HCT116 (cell line): Measurements from ENCODE around the gene PIGBOS1. TPM values are rescaled to one million over a fixed set of nuclear protein-coding genes. Genes with fewer than 3 reads are reported as not detected.

Experiments used
- ATAC-seq: fragments of 200-7000 bp; cut with Tn5 transposase; 2 replicates; pipeline ENCODE4 v1.9.1; 2020; ENCODE audit warnings: mild to moderate bottlenecking, moderate library complexity
- BruUV-seq: library from RNA; stranded (reverse); fragments of 400-500 nt; replicated peaks from 2 replicates; lab custom pipeline; 2021; lab: Mats Ljungman, UMichigan
- CTCF ChIA-PET: fragments of 300-600 bp; sonication (Branson Sonifier 250); formaldehyde crosslinking; loops from one replicate; lab custom pipeline; 2021; ENCODE audit warnings: antibody characterized with exemption; lab: Charles Lee
- POLR2A ChIA-PET: fragments of 300-600, 350-600 bp; sonication (Branson Sonifier 250); formaldehyde crosslinking; loops from one replicate; lab custom pipeline; 2021; ENCODE audit warnings: antibody characterized with exemption; lab: Charles Lee
- RAD21 ChIA-PET, 2 experiments: fragments of 300-600 bp; sonication (Branson Sonifier 250); formaldehyde crosslinking; loops; one replicate each; lab custom pipeline; 2023; ENCODE audit warnings: low total read pairs in 2 of 2; ENCODE audit not compliant: uncharacterized antibody in 2 of 2, unreplicated experiment in 2 of 2, low non-redundant PET in 1 of 2; lab: Charles Lee
- DNase-seq: peaks from one replicate; pipeline ENCODE4 v3.0.0-alpha.2; 2010; ENCODE audit warnings: low read depth, low spot score
- H2AFZ ChIP-seq: fragments of 200-600 bp; shearing (Covaris generic), sonication (generic); 2 replicates; pipeline ENCODE4 v1.6.1; 2017; ENCODE audit warnings: low read depth, mixed run types, mixed read lengths, antibody characterized with exemption, low read length; ENCODE audit not compliant: poor library complexity, severe bottlenecking
- H3K27ac ChIP-seq: 2 replicates; pipeline ENCODE4 v1.5.1; 2012; ENCODE audit warnings: low read depth, low read length
- H3K27me3 ChIP-seq: fragments of 200-600 bp; sonication (generic); 2 replicates; pipeline ENCODE4 v1.6.1; 2016; ENCODE audit warnings: mixed run types, low read length, mixed read lengths; ENCODE audit not compliant: insufficient read depth
- H3K36me3 ChIP-seq, 2 experiments: fragments of 200-500 bp in 1 of 2; fragments of 200-600 bp in 1 of 2; sonication (Bioruptor generic) in 1 of 2; sonication (generic) in 1 of 2; 2 replicates each; pipeline versions ENCODE4 v1.5.1 to v1.6.1; 2014 to 2016; ENCODE audit warnings: low read length in 2 of 2, inconsistent platforms in 1 of 2, mixed read lengths in 1 of 2, mixed run types in 1 of 2; ENCODE audit not compliant: insufficient read depth in 2 of 2, control insufficient read depth in 1 of 2
- H3K4me1 ChIP-seq, 2 experiments: fragments of 200-600 bp in 1 of 2; sonication (generic) in 1 of 2; 2 replicates each; pipeline versions ENCODE4 v1.5.1 to v1.6.1; 2012 to 2017; ENCODE audit warnings: low read length in 2 of 2, inconsistent platforms in 1 of 2, mild to moderate bottlenecking in 1 of 2, mixed read lengths in 1 of 2, mixed run types in 1 of 2, moderate library complexity in 1 of 2; ENCODE audit not compliant: insufficient read depth in 2 of 2, control insufficient read depth in 1 of 2
- H3K4me2 ChIP-seq: fragments of 200-600 bp; sonication (generic); 2 replicates; pipeline ENCODE4 v1.6.1; 2017; ENCODE audit warnings: mixed run types, low read length, mixed read lengths
- H3K4me3 ChIP-seq, 2 experiments: fragments of 200-600 bp in 1 of 2; sonication (generic) in 1 of 2; replicated peaks in 1 of 2; 2 replicates each; pipeline ENCODE4 v1.5.1; 2011 to 2016; ENCODE audit warnings: low read length in 2 of 2, control low read depth in 1 of 2, low read depth in 1 of 2, mild to moderate bottlenecking in 1 of 2, mixed read lengths in 1 of 2, mixed run types in 1 of 2
- H3K79me2 ChIP-seq: fragments of 200-600 bp; sonication (generic); 2 replicates; pipeline ENCODE4 v1.6.1; 2017; ENCODE audit warnings: mild to moderate bottlenecking, mixed run types, low read length, moderate library complexity, mixed read lengths; ENCODE audit not compliant: insufficient read depth
- H3K9ac ChIP-seq: fragments of 200-600 bp; sonication (generic); 2 replicates; pipeline ENCODE4 v1.6.1; 2016; ENCODE audit warnings: low read length, mixed read lengths
- H3K9me2 ChIP-seq: fragments of 200-600 bp; sonication (generic), shearing (Covaris generic); 2 replicates; pipeline ENCODE4 v1.6.1; 2017; ENCODE audit warnings: mixed run types, mild to moderate bottlenecking, moderate library complexity; ENCODE audit not compliant: insufficient read depth
- H3K9me3 ChIP-seq, 2 experiments: fragments of 200-500 bp in 1 of 2; fragments of 200-600 bp in 1 of 2; sonication (Bioruptor generic) in 1 of 2; sonication (generic) in 1 of 2; 2 replicates each; pipeline ENCODE4 v1.6.1; 2014 to 2017; ENCODE audit warnings: low read length in 2 of 2, mixed read lengths in 2 of 2, inconsistent platforms in 1 of 2, low read depth in 1 of 2, mild to moderate bottlenecking in 1 of 2, mixed run types in 1 of 2, moderate library complexity in 1 of 2; ENCODE audit not compliant: control insufficient read depth in 1 of 2, insufficient read depth in 1 of 2
- H4K20me1 ChIP-seq: fragments of 200-600 bp; sonication (generic), shearing (Covaris generic); 2 replicates; pipeline ENCODE4 v1.6.1; 2017; ENCODE audit warnings: mixed run types, mild to moderate bottlenecking, moderate library complexity; ENCODE audit not compliant: insufficient read depth
- CEBPB ChIP-seq: IDR thresholded peaks from 2 replicates; pipeline ENCODE4 v1.6.1; 2012; ENCODE audit warnings: low read depth
- ELF1 ChIP-seq: IDR thresholded peaks from 2 replicates; pipeline ENCODE4 v1.6.1; 2012; ENCODE audit warnings: low read depth, borderline replicate concordance
- POLR2AphosphoS5 ChIP-seq: IDR thresholded peaks from 2 replicates; pipeline ENCODE4 v1.6.1; 2011; ENCODE audit warnings: mild to moderate bottlenecking, low read depth, low read length, moderate library complexity
- SIN3A ChIP-seq: IDR thresholded peaks from 2 replicates; pipeline ENCODE4 v1.6.1; 2012; ENCODE audit warnings: low read depth
- SP1 ChIP-seq: IDR thresholded peaks from 2 replicates; pipeline ENCODE4 v1.6.1; 2012; ENCODE audit warnings: low read depth
- TCF7L2 ChIP-seq: IDR thresholded peaks from 2 replicates; pipeline ENCODE4 v1.7.0; 2011; ENCODE audit warnings: borderline replicate concordance, inconsistent platforms; ENCODE audit not compliant: insufficient read depth, insufficient read length; ENCODE audit errors: extremely low read depth
- YY1 ChIP-seq: IDR thresholded peaks from 2 replicates; pipeline ENCODE4 v1.6.1; 2011; ENCODE audit warnings: low read length, low read depth, moderate library complexity, mild to moderate bottlenecking; ENCODE audit not compliant: insufficient replicate concordance; ENCODE audit errors: extremely low read depth
- ZNF274 ChIP-seq: fragments of 200-500 bp; sonication (Bioruptor generic); IDR thresholded peaks from 2 replicates; pipeline ENCODE4 v1.6.1; 2014; ENCODE audit warnings: mild to moderate bottlenecking, low read depth, low read length, inconsistent platforms
- intact Hi-C: fragments of 100-400 bp; cut with micrococcal nuclease; formaldehyde crosslinking; loops from 2 replicates; pipeline ENCODE4 v1.10.0; 2022
- total RNA-seq: library from RNA; stranded (reverse); gene quantifications from one replicate; pipeline ENCODE4 v1.2.1, GENCODE V29; 2021; ENCODE audit not compliant: unreplicated experiment
- TF ChIP-seq, protein P1 (sequence below): IDR thresholded peaks from 2 replicates; pipeline ENCODE4 v1.6.1; 2011; ENCODE audit warnings: mild to moderate bottlenecking, low read length, moderate library complexity; ENCODE audit not compliant: insufficient replicate concordance; ENCODE audit errors: extremely low read depth
- TF ChIP-seq, protein P2 (sequence below): IDR thresholded peaks from 2 replicates; pipeline ENCODE4 v1.6.1; 2012
- TF ChIP-seq, protein P3 (sequence below): IDR thresholded peaks from 2 replicates; pipeline ENCODE4 v1.6.1; 2012; ENCODE audit warnings: low read depth
- TF ChIP-seq, protein P4 (sequence below), 3 experiments: fragments of 200-600 bp in 1 of 3; sonication (generic) in 1 of 3; IDR thresholded peaks in 2 of 3; conservative IDR thresholded peaks in 1 of 3; 2 replicates each; pipeline ENCODE4 v1.5.1; 2012 to 2017; ENCODE audit warnings: low read depth in 2 of 3, low read length in 2 of 3, antibody characterized with exemption in 1 of 3, borderline replicate concordance in 1 of 3, control low read depth in 1 of 3, mild to moderate bottlenecking in 1 of 3, mixed read lengths in 1 of 3, mixed run types in 1 of 3, moderate library complexity in 1 of 3; ENCODE audit not compliant: insufficient read depth in 1 of 3

PIGBOS1 gene
- total RNA-seq, 1 experiment from 2014 or later = 15.3 TPM

DNA sequence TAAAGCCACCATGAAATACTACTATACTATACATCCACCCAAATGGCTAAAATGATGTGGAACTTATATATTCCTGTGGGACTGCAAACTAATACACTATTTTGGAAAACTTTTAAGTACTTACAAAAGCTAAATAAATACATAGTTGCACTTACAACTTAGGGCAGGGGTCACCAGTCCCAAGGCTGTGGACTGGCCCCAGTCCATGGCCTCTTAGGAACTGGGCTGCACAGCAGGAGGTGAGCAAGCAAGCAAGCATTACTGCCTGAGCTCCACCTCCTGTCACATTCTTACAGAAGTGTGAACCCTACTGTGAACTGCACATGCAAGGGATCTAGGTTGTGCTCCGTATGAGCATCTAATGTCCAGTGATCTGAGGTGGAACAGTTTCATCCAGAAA lies 18.2 kb upstream of the PIGBOS1 start:
- Histone ChIP-seq H3K4me2 (no peak overlapping the region), H2AFZ (no peak overlapping the region), H3K79me2 (no peaks in the 10 kb centered on the region), H3K4me3 (no peak overlapping the region), H3K4me1 (no peaks in the 10 kb centered on the region), H3K27me3 (no peaks in the 10 kb centered on the region), H3K9ac (no peak overlapping the region), H4K20me1 (no peaks in the 10 kb centered on the region), H3K36me3 (peaks cover 0 to 4% of the 10 kb centered on the region in 2 experiments; a peak in 2 of 4 replicates), H3K9me2 (no peaks in the 10 kb centered on the region), H3K9me3 (no peaks in the 10 kb centered on the region), H3K27ac (no peak overlapping the region)
- POLR2A ChIA-PET = no interaction called here
- ATAC-seq (no peak), DNase-seq (no peak)
- no TSS peak for BruUV-seq
- CTCF ChIA-PET = no interaction called here
- intact Hi-C loops = no loop called here
- RAD21 ChIA-PET = no interaction called here
- TF ChIP-seq ELF1 (no peak), SIN3A (no peak), ZNF274 (no peak), SP1 (no peak), POLR2AphosphoS5 (no peak), TCF7L2 (no peak), CEBPB (no peak), YY1 (no peak)
- TF ChIP-seq, protein P1, sequence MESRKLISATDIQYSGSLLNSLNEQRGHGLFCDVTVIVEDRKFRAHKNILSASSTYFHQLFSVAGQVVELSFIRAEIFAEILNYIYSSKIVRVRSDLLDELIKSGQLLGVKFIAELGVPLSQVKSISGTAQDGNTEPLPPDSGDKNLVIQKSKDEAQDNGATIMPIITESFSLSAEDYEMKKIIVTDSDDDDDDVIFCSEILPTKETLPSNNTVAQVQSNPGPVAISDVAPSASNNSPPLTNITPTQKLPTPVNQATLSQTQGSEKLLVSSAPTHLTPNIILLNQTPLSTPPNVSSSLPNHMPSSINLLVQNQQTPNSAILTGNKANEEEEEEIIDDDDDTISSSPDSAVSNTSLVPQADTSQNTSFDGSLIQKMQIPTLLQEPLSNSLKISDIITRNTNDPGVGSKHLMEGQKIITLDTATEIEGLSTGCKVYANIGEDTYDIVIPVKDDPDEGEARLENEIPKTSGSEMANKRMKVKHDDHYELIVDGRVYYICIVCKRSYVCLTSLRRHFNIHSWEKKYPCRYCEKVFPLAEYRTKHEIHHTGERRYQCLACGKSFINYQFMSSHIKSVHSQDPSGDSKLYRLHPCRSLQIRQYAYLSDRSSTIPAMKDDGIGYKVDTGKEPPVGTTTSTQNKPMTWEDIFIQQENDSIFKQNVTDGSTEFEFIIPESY = no peak
- TF ChIP-seq, protein P2, sequence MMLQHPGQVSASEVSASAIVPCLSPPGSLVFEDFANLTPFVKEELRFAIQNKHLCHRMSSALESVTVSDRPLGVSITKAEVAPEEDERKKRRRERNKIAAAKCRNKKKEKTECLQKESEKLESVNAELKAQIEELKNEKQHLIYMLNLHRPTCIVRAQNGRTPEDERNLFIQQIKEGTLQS = no peak
- TF ChIP-seq, protein P3, sequence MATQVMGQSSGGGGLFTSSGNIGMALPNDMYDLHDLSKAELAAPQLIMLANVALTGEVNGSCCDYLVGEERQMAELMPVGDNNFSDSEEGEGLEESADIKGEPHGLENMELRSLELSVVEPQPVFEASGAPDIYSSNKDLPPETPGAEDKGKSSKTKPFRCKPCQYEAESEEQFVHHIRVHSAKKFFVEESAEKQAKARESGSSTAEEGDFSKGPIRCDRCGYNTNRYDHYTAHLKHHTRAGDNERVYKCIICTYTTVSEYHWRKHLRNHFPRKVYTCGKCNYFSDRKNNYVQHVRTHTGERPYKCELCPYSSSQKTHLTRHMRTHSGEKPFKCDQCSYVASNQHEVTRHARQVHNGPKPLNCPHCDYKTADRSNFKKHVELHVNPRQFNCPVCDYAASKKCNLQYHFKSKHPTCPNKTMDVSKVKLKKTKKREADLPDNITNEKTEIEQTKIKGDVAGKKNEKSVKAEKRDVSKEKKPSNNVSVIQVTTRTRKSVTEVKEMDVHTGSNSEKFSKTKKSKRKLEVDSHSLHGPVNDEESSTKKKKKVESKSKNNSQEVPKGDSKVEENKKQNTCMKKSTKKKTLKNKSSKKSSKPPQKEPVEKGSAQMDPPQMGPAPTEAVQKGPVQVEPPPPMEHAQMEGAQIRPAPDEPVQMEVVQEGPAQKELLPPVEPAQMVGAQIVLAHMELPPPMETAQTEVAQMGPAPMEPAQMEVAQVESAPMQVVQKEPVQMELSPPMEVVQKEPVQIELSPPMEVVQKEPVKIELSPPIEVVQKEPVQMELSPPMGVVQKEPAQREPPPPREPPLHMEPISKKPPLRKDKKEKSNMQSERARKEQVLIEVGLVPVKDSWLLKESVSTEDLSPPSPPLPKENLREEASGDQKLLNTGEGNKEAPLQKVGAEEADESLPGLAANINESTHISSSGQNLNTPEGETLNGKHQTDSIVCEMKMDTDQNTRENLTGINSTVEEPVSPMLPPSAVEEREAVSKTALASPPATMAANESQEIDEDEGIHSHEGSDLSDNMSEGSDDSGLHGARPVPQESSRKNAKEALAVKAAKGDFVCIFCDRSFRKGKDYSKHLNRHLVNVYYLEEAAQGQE = no peak
- TF ChIP-seq, protein P4, sequence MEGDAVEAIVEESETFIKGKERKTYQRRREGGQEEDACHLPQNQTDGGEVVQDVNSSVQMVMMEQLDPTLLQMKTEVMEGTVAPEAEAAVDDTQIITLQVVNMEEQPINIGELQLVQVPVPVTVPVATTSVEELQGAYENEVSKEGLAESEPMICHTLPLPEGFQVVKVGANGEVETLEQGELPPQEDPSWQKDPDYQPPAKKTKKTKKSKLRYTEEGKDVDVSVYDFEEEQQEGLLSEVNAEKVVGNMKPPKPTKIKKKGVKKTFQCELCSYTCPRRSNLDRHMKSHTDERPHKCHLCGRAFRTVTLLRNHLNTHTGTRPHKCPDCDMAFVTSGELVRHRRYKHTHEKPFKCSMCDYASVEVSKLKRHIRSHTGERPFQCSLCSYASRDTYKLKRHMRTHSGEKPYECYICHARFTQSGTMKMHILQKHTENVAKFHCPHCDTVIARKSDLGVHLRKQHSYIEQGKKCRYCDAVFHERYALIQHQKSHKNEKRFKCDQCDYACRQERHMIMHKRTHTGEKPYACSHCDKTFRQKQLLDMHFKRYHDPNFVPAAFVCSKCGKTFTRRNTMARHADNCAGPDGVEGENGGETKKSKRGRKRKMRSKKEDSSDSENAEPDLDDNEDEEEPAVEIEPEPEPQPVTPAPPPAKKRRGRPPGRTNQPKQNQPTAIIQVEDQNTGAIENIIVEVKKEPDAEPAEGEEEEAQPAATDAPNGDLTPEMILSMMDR (IDR thresholded peaks at IDR 0.05 in 2 of 3, conservative IDR thresholded peaks at IDR 0.05 in 1 of 3; ENCODE audit: borderline replicate concordance in 1 of 3, insufficient read depth in 1 of 3, low read depth in 2 of 3, low read length in 2 of 3) = no peak
